Measurements from ENCODE around the gene USP54.
"Not testable (repeated sequence)": the region's sequence is repeated elsewhere in the genome, so short reads cannot be mapped to it uniquely, and the experiment has no call there.

The USP54 gene, protein sequence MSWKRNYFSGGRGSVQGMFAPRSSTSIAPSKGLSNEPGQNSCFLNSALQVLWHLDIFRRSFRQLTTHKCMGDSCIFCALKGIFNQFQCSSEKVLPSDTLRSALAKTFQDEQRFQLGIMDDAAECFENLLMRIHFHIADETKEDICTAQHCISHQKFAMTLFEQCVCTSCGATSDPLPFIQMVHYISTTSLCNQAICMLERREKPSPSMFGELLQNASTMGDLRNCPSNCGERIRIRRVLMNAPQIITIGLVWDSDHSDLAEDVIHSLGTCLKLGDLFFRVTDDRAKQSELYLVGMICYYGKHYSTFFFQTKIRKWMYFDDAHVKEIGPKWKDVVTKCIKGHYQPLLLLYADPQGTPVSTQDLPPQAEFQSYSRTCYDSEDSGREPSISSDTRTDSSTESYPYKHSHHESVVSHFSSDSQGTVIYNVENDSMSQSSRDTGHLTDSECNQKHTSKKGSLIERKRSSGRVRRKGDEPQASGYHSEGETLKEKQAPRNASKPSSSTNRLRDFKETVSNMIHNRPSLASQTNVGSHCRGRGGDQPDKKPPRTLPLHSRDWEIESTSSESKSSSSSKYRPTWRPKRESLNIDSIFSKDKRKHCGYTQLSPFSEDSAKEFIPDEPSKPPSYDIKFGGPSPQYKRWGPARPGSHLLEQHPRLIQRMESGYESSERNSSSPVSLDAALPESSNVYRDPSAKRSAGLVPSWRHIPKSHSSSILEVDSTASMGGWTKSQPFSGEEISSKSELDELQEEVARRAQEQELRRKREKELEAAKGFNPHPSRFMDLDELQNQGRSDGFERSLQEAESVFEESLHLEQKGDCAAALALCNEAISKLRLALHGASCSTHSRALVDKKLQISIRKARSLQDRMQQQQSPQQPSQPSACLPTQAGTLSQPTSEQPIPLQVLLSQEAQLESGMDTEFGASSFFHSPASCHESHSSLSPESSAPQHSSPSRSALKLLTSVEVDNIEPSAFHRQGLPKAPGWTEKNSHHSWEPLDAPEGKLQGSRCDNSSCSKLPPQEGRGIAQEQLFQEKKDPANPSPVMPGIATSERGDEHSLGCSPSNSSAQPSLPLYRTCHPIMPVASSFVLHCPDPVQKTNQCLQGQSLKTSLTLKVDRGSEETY (N-terminal part only)

DNA sequence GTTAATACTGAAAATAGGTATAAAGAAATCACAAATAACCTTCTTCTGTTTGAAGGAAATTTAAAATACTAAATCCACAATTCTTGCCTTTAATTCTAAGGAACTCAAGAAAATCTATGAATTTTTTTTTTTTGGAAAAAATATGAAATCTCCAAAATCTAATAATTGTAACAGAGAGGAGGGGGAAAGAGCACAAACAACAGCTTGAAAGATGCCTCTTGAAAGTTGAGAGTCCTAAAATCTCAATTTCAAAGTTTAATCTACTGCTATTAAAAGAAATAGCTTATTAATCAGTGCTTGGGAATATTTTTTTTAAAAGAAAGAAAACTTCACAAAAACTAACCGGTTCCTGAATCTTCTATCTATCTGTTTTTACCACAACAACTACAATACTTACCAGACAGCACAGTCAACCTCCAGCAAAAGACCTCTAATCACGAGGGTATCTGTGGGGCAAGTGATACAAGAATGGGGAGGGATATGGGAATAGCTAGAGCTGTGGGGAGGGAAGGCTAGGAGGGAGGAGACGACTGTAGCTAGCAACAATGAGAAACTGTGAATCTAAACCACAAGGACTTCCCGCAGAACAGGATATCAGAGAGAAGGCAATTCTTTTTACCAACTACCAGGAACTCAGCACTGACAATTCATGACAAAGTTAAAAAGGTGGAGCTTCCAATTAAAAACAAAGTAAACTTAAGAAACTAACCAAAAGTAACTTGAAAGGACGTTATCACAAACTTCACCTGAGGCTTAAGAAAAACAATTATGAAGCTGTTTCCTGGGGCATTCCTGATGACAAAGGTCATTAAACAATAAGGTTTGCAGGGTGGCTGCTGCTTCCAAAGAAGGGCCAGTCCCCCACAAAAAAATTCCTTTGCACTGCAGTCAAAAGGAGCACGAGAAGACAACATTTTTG lies at the start of gene USP54:
TSS of gene USP54 (minus strand) at position 462 of the 919 bp plus-strand sequence. CDS start 15,684 bp downstream, outside the sequence.
- DNase-seq (ENCODE audit: low read depth in 2 of 2): no peak

DNA sequence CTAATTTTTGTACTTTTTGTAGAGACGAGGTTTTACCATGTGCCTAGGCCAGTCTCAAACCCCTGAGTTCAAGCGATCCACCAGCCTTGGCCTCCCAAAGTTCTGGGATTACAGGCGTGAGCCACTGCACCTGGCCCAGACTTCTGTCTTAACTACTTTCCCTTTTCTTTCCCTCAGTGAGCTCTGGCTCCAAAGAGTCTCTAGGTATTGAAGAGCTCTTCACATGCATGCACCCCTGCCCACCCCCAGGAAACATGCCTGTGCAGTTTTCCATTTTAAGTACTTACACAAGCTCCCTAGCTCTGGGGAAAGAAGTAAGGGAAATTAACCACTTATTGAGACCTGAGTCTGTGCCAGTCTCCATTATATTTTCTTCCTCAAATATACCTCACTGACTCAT lies 48.1 kb upstream of the USP54 start:
- DNase-seq (ENCODE audit: low read depth in 2 of 2): no peak

DNA sequence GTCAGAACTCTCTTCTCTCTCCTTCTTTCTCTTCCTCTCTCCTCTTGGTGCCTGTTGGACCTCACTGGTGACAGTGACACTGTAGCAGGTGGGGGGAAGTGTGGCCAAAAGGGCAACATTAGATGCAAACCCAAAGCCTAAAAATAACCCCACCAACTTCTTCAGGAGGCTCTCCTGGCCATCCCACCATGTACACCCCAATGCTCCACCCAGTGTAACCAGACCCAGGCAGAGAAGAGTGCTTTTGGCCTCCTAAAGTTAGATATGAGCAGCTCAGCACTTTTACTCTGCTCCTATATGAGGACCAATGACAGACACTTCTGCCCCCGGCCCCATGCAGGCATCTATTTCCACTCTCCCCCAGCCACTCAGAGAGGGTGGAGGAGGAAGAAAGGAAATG lies 44.6 kb upstream of the USP54 start:
- no peak for DNase-seq (ENCODE audit: low read depth in 2 of 2)

DNA sequence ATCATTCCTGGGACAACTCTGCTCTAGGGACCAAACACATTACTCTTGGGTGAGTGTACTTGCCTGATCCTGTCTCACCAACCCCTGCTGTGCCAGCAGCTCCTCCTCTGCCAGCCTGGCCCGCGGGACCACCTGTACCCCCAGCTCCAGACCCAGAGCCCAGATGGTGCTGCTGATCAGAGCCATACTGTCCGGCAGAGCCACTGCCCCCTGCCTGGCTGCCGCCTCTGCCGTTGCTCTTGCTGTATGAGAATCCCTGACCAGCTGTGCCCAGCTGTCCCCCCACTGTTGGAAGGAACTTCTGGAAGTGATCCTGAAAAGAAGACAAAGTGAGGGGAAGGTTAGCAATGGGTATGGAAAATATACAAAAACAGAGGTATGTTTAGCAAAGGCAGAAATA lies 43.3 kb upstream of the USP54 start:
- DNase-seq (ENCODE audit: low read depth in 2 of 2): no peak

DNA sequence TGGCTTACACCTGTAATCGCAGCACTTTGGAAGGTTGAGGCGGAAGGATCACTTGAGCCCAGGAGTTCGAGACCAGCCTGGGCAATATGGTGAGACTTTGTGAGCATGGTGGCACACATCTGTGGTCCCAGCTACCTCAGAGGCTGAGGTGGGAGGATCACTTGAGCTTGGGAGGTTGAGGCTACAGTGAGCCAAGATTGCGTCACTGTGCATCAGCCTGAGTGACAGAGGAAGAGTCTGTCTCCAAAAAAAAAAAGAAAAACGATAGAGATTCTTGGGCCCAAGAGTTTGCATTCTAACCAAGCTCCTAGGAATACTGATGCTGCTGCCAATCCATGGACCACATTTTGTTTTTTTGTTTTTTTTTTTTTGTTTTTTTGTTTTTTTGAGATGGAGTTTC lies 38.0 kb upstream of the USP54 start:
- DNase-seq (ENCODE audit: low read depth in 2 of 2): no peak

DNA sequence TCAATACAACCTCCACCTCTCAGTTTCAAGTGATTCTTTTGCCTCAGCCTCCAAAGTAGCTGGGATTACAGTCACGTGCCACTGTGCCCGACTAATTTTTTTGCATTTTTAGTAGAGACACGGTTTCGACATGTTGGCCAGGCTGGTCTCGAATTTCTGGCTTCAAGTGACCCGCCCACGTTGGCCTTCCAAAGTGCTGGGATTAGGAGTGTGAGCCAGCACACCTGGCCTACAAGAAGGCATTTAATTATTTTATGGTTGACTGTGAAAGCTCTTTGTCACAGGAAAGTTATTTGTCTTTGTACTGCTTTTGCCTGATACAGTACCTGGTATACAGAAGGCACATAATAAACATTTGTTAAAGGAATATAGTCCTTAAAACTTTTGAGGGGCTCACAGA lies 37.3 kb upstream of the USP54 start:
- DNase-seq (ENCODE audit: low read depth in 2 of 2): no peak

DNA sequence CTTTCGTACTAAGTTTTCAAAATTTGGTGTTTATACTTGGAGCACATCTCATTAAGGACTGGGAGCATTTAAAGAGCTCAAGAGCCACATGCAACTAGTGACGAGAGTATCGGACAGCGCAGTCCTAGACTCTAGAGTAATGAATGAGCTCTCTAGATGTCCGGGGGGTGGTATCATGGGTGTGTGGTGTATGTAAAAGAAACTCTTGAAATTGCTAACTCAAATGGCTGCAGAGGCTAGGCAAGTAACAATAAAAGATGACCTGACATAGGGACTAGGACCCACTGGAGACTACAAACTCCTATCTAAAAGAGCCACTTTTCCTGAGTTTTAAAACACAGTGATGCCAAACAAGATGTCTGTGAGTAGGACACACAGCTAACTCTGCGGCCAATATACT lies 36.2 kb upstream of the USP54 start:
- no peak for DNase-seq (ENCODE audit: low read depth in 2 of 2)

DNA sequence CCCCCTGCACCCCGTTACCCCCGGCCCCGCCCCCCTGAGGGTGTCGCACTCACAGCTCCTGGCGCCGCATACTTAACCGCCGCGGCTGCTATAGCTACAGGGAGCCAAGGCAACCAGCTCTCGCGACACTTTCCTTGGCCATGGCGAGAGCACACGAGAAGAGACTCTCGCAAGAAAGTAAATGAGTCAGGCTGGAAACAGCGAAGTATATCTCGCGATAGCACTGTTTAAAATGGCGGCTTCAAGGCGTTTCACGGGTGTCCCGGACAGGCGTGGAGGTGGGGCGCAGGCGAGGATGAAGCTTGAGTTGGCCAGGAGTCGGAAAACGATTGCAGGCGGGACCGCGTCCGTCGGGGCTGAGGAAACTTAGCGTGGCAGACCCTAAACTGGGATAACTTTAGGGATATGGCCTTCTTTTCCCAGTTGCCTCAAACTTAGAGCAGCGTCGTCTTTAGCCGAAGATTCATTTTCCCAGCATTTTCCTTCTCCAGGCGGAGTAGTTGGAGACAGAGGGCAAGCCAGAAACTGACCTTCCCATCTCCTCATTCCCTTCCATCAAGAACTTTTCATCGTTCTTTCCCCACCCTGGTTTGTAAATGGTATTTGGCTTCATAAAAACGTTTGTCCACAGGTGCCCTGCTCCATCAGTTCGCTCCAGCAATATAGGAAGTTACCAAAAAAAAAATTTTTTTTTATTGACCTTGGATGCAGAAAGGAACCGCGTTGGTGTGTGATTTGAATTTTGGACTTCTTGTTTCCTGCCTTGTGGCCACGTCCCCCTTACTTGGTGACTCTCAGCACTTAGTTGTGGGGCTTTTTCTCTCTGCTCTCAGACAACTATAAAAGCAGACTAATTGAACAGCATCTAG lies 35.0 kb upstream of the USP54 start:
- DNase-seq (ENCODE audit: low read depth in 2 of 2): peak; percentile 79 to 86

DNA sequence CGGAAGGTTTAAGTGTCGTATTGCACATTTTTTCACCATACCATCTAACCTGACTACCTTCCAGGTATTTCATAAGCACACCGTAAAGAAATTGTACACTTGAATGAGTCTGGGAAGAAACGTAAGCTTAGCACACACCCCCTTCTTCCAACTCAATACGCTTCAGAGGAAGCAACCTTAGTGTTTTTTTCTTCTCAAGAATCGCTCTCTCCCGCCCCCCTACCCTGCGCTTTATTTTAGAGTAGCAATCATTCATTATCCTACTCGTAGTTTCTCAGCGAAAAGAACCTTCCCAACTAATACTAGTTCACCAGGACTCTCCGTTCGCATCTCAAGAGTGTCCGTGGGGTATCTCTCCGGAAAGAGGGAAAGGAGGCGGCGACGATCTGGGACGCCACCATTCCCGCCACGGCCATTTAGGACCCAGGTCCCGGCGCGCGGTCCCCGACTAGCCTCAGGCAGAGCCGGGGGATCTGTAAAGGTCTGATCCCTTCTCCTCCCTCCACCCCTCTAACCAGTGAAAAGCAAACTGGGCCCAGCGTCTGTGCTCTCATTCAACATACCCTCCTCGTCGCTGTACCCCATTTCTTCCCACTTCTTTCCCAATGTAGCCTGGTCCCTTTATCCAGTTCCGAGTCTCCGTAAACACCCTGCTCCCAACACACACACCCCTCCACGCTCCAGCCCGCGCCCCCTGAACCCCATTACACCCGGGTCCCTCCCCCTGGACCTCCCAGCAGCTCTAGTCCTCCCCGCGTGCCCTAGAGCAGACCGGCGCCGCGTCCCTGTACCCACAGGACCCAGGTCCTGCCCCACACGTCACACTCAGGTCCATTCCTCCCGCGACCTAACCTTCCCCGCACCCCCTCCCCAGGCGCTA lies 34.1 kb upstream of the USP54 start:
- DNase-seq (ENCODE audit: low read depth in 2 of 2): no peak

DNA sequence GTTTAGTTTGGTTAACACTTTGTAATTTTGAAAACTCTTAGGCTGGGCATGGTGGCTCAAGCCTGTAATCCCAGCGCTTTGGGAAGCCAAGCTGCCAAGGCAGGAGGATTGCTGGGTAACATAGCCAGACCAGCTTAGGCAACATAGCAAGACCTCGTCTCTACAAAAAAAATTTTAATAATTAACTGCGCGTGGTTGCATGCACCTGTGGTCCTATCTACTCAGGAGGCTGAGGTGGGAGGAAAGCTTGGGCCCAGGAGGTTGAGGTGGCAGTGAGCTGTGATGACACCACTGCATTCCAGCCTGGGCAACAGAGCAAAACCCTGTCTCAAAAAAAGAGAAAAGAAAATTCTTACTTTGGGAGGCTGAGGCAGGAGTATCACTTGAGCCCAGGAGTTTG lies 31.9 kb upstream of the USP54 start:
- no peak for DNase-seq (ENCODE audit: low read depth in 2 of 2)

DNA sequence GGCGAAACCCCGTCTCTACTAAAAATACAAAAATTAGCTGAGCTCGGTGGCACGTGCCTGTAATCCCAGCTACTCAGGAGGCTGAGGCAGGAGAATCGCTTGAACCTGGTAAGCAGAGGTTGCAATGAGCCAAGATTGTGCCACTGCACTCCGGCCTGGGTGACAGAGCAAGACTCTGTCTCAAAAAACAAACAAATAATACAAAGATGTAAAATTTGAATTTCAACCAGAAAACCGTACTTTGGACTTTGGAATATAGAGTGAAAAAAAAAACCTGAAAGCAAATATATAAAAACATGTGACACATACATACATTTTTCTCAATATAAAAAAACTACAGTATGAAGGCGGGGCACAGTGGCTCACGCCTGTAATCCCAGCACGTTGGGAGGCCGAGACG lies 29.8 kb upstream of the USP54 start:
- DNase-seq (ENCODE audit: low read depth in 2 of 2): not testable (repeated sequence)

DNA sequence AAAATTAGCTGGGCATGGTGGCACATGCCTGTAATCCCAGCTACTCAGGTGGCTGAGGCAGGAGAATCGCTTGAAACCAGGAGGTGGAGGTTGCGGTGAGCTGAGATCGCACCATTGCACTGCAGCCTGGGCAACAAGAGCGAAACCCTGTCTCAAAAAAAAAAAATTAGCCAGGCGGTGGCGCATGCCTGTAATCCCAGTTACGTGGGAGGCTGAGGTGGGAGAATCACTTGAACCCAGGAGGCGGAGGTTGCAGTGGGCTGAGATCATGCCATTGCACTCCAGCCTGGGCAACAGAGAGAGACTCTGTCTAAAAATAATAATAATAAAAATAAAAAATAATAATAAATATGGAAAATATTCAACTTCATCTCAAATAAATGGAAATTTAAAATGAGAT lies 26.0 kb upstream of the USP54 start:
- DNase-seq (ENCODE audit: low read depth in 2 of 2): not testable (repeated sequence)

DNA sequence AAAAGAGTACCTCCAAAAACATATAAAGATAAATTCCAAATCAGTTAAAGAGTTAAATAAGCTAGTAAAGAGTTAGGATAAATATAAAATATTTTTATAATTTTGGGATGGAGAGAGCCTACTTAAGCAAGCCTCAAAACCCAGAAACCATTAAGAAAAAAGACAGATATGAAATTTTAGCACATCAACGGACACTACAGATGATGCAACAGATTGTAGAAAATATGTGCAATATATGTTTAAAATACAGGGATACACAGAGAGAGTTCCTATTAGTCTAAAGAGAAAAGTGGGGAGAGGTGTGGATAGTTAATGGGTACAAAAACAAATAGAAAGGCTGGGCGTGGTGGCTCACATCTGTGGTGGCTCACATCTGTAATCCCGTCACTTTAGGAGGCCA lies 23.6 kb upstream of the USP54 start:
- no peak for DNase-seq (ENCODE audit: low read depth in 2 of 2)

DNA sequence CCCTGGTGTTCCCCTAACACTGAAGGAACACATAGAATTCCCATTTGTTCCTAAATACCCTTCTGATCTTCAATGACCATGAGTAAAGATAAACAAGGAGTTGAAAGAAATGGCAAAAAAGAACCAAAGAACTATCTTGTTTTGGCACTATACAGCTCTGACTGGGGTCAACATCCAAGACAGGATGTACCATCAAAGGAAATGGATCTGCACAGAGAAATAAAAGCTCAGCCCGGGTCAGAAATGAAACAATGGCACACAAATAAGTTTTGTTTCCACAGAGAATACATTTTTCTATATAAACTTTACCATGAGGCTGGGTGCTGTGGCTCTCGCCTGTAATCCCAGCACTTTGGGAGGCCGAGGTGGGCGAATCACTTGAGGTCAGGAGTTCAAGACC lies 18.0 kb upstream of the USP54 start:
- DNase-seq (ENCODE audit: low read depth in 2 of 2): no peak

DNA sequence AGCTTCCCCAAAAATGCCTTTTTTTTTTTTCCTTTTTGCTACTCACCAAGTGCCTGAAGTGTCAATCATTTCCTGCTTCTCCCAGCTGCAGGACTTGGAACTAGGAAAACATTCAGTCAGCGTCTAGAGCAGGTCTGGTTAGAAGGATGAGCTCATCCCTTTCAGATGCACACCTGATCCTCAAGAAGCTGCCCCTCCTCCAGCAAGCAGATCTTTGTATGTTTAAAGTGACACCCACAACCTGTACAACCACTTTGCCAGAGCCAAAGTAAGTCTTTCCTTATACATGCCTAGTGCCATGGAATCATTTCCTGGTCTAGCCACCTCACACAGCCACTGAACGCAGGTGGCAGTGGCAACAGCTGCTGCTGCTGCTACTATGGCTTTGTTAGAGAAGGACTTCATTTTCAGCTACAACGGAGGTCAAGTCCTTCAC lies 10.4 kb upstream of the USP54 start:
- no peak for DNase-seq (ENCODE audit: low read depth in 2 of 2)

DNA sequence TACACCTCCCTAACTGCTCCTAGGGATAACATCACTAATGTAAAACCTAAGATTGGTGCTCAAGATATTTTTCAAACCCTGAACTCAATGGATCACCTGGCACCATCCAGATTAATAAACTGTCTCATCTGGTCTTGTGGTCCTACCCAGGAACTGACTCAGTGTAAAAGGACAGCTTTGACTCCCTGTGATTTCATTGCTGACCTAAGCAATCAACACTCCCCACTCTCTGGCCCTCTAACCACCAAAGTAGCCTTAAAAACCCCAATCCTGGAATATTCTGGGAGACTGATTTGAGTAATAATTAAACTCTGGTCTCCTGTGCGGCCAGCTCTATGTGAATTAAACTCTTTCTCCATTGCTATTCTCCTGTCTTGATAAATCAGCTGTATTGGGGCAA lies 6.2 kb upstream of the USP54 start:
- DNase-seq (ENCODE audit: low read depth in 2 of 2): no peak

DNA sequence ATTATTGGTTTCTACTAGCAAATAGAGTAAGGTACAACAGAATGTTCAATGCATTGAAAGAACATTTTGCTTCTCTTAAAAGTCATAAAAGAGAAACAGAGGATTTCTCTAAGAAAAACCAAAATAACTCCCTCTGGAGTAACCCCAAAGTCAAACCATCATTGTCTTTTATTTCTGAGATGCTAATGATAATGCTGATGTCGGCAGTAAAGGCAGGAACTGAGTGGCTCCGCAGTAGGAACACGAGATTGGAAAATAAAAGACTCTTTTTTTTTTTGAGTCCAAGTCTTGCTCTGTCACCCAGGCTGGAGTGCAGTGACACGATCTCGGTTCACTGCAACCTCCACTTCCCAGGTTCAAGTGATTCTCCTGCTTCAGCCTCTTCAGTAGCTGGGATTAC lies 2.7 kb upstream of the USP54 start:
- no peak for DNase-seq (ENCODE audit: low read depth in 2 of 2)

DNA sequence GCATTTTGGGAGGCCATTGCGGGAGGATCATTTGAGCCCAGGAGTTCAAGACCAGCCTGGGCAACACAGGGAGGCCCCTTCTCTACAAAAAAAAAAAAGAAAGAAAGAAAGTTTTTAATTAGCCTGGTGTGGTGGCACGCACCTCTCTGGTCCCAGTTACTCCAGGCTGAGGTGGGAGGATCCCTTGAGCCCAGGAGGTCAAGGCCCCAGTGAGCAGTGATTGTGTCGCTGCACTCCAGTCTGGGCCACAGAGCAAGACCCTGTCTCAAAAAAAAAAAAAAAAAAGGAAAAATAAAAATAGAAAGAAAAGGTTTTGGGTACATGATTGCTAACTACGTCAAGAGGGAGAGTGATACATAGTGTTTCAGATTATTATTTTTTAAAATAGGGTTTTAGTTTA lies 2.0 kb upstream of the USP54 start:
- DNase-seq (ENCODE audit: low read depth in 2 of 2): no peak

DNA sequence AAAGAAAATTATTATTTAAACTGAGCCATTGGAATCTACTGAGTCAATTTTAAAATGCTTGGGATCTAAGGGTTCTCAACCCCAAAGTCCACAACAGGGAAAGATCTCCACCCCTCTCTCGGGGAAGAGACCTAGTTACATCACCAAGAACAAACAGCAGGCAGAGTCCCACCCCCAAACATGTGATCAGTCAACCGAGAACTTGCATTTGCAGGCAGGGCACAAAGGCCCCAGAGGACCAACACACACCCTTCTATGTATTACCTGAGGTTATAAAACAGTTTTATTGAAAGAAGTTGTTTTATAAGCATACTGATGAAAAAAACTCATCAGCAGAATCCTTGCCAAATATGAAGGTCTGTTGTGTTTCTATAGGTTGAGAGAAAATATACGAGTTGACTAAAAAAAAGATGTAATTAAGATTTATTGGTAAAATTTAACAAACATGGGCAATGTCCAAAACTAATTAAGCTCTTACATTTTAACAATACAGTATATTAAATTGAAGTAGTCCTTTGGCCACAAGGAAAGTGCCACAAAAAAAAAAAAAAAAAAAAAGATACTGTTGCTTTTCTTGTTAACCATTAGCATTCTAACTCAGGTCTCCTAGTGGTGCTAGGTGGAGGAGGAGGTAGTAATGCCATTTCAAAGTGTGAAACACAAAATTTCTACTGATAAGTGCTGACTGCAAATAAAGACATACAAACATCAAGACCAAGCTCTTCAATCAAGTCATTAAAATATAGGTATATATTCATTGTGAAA lies 975 bp upstream of the USP54 start:
- no peak for DNase-seq (ENCODE audit: low read depth in 2 of 2)

All from stimulated activated CD8-positive, alpha-beta memory T cell treated with anti-CD3 and anti-CD28 coated beads, Interleukin-7, amount 100 ng/mL, for 1 hour (primary cell).